Measurements from ENCODE around the gene ZRANB3. TPM values are rescaled to one million over a fixed set of nuclear protein-coding genes. Genes with fewer than 3 reads are reported as not detected.

ZRANB3 gene
- total RNA-seq, 1 experiment from 2014 or later: 15.9 TPM

DNA sequence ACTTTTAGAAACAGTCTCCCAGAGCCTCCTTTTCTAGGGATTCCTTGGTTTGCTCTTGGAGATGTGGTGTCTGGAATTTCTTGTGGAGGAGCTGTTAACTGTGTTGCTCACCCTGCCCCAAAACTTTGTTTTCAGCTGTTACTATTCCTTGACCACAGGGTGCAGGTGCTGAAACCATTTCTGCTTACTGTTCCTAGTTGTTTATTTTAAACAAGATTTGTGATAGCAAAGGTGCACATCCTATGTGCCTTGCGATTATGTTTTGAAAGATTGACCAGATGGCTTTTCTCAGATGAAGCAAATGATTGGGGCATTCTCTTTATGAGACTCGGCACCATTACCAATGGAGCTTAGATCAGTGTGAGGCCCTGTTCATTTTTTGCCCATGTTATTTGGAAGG lies 367.7 kb downstream of the ZRANB3 start (continued):
- TF ChIP-seq TEAD1 (CRISPR knock-in tag; IDR thresholded peaks at IDR 0.05) (no peak), RELA (CRISPR knock-in tag; IDR thresholded peaks at IDR 0.05; ENCODE audit: borderline replicate concordance) (no peak), ZNF138 (CRISPR knock-in tag; conservative IDR thresholded peaks at IDR 0.05) (no peak), ZNF232 (CRISPR knock-in tag; IDR thresholded peaks at IDR 0.05) (no peak), JUN (CRISPR knock-in tag; IDR thresholded peaks at IDR 0.05) (no peak)

DNA sequence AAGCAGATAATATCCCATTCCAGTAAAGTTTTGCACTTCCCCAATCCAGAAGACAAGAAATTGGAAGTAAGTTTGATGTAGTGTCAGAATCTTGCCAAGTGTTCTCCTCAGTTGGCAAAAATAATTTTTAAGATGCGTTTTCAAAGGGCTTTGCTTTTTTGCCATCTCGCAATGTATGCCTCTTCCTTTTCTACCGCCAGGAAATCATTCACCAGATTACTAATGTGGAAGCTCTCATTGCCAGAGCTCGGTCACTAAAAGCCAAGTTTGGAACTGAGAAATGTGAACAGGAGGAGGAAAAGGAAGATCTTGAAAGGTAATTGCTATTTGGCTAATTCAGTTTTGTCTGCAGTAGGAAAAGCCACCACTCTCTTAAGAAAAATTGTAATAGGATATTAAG lies 368.2 kb downstream of the ZRANB3 start:
- Mint-ChIP-seq H3K4me3 (no peak overlapping the region), H3K9me3 (no peaks in the 10 kb centered on the region), H3K36me3 (peaks cover 41% of the 10 kb centered on the region), H3K27me3 (ENCODE audit: low read depth) (no peaks in the 10 kb centered on the region), H3K4me1 (no peaks in the 10 kb centered on the region; the same call in 1 of the 2 replicates), H3K27ac (no peak overlapping the region)
- ChIA-PET POLR2A (no interaction called here), CTCF (interaction anchor here (0.9 kb wide), 1 partner anchor 159 kb away, joined by 3 read pairs; no protein-coding TSS in a partner anchor)
- DNase-seq (ENCODE audit: low spot score) (no peak), ATAC-seq (no peak)
- no peak for TF ChIP-seq NR2C2 (CRISPR knock-in tag; IDR thresholded peaks at IDR 0.05)
- TF ChIP-seq SMAD4 (CRISPR knock-in tag; IDR thresholded peaks at IDR 0.05): no peak
- TF ChIP-seq ZNF317 (CRISPR knock-in tag; IDR thresholded peaks at IDR 0.05; ENCODE audit: borderline replicate concordance, low read depth): no peak
- TF ChIP-seq ZNF138 (CRISPR knock-in tag; conservative IDR thresholded peaks at IDR 0.05): no peak

DNA sequence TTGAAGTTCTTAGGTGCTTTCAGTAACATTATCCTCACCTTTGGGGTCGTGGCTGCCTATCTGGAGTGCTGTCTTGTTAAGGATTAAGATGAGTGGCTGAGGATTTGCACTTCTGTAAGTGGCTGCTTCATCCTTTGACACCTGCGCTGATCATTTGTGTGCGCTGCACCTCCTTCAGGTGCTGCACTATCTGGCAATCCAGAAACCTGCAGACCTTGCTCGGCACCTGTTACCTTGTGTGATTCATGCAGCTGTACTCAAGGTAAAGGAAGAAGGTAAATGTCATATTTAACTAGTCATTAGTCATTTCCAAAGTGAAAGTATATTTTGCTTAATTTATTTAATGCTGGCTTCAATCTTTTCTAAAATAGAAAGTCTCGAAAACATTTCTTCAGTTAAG lies 368.6 kb downstream of the ZRANB3 start:
- no peaks in the 10 kb centered on the region for H3K9me3 Mint-ChIP-seq
- no peak for ATAC-seq
- POLR2A ChIA-PET: no interaction called here
- CTCF ChIA-PET: no interaction called here
- no peak for DNase-seq (ENCODE audit: low spot score)
- H3K27me3 Mint-ChIP-seq (ENCODE audit: low read depth): no peaks in the 10 kb centered on the region
- no peaks in the 10 kb centered on the region for H3K4me1 Mint-ChIP-seq
- H3K36me3 Mint-ChIP-seq: peaks cover 39% of the 10 kb centered on the region
- H3K27ac Mint-ChIP-seq: no peak overlapping the region
- TF ChIP-seq NR2C2 (CRISPR knock-in tag; IDR thresholded peaks at IDR 0.05): no peak
- TF ChIP-seq, protein P1, sequence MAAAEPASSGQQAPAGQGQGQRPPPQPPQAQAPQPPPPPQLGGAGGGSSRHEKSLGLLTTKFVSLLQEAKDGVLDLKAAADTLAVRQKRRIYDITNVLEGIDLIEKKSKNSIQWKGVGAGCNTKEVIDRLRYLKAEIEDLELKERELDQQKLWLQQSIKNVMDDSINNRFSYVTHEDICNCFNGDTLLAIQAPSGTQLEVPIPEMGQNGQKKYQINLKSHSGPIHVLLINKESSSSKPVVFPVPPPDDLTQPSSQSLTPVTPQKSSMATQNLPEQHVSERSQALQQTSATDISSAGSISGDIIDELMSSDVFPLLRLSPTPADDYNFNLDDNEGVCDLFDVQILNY (CRISPR knock-in tag; IDR thresholded peaks at IDR 0.05): no peak
- no peak for TF ChIP-seq RELA (CRISPR knock-in tag; IDR thresholded peaks at IDR 0.05; ENCODE audit: borderline replicate concordance)
- no peak for TF ChIP-seq JAZF1 (CRISPR knock-in tag; IDR thresholded peaks at IDR 0.05)
- H3K4me3 Mint-ChIP-seq: no peak overlapping the region

DNA sequence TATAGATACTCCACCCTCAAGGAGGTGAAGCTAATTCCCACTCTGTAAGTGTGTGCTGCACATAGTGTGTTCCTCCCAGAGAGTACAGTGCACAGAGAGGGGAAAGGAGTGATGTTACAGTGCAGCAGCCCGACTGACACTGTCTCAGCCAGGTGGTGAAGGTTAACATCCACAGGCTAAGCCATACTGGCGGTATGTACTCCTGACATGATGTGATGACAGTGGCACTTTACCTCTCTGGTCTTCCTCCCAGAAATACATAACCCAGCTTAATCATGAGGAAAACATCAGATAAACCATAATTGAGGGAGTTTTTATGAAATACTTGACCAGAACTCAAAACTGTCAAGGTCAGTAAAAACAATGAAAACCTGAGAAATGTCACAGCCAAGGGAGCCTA lies 371.8 kb downstream of the ZRANB3 start:
- no peak overlapping the region for H3K27ac Mint-ChIP-seq
- no peaks in the 10 kb centered on the region for H3K9me3 Mint-ChIP-seq
- no peak for DNase-seq (ENCODE audit: low spot score)
- H3K4me1 Mint-ChIP-seq: no peaks in the 10 kb centered on the region
- no peak overlapping the region for H3K4me3 Mint-ChIP-seq
- ChIA-PET POLR2A (no interaction called here), CTCF (no interaction called here)
- H3K36me3 Mint-ChIP-seq: peaks cover 40% of the 10 kb centered on the region
- no peak for ATAC-seq
- H3K27me3 Mint-ChIP-seq (ENCODE audit: low read depth): no peaks in the 10 kb centered on the region
- no peak for TF ChIP-seq ZNF317 (CRISPR knock-in tag; IDR thresholded peaks at IDR 0.05; ENCODE audit: borderline replicate concordance, low read depth)
- TF ChIP-seq, protein P2, sequence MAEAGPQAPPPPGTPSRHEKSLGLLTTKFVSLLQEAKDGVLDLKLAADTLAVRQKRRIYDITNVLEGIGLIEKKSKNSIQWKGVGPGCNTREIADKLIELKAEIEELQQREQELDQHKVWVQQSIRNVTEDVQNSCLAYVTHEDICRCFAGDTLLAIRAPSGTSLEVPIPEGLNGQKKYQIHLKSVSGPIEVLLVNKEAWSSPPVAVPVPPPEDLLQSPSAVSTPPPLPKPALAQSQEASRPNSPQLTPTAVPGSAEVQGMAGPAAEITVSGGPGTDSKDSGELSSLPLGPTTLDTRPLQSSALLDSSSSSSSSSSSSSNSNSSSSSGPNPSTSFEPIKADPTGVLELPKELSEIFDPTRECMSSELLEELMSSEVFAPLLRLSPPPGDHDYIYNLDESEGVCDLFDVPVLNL (CRISPR knock-in tag; IDR thresholded peaks at IDR 0.05; ENCODE audit: borderline replicate concordance, low read depth): no peak
- TF ChIP-seq ZBTB21 (CRISPR knock-in tag; IDR thresholded peaks at IDR 0.05; ENCODE audit: borderline replicate concordance): no peak
- TF ChIP-seq GRHL2 (CRISPR knock-in tag; IDR thresholded peaks at IDR 0.05; ENCODE audit: insufficient replicate concordance, severe bottlenecking): no peak
- TF ChIP-seq, protein P3, sequence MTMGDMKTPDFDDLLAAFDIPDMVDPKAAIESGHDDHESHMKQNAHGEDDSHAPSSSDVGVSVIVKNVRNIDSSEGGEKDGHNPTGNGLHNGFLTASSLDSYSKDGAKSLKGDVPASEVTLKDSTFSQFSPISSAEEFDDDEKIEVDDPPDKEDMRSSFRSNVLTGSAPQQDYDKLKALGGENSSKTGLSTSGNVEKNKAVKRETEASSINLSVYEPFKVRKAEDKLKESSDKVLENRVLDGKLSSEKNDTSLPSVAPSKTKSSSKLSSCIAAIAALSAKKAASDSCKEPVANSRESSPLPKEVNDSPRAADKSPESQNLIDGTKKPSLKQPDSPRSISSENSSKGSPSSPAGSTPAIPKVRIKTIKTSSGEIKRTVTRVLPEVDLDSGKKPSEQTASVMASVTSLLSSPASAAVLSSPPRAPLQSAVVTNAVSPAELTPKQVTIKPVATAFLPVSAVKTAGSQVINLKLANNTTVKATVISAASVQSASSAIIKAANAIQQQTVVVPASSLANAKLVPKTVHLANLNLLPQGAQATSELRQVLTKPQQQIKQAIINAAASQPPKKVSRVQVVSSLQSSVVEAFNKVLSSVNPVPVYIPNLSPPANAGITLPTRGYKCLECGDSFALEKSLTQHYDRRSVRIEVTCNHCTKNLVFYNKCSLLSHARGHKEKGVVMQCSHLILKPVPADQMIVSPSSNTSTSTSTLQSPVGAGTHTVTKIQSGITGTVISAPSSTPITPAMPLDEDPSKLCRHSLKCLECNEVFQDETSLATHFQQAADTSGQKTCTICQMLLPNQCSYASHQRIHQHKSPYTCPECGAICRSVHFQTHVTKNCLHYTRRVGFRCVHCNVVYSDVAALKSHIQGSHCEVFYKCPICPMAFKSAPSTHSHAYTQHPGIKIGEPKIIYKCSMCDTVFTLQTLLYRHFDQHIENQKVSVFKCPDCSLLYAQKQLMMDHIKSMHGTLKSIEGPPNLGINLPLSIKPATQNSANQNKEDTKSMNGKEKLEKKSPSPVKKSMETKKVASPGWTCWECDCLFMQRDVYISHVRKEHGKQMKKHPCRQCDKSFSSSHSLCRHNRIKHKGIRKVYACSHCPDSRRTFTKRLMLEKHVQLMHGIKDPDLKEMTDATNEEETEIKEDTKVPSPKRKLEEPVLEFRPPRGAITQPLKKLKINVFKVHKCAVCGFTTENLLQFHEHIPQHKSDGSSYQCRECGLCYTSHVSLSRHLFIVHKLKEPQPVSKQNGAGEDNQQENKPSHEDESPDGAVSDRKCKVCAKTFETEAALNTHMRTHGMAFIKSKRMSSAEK (CRISPR knock-in tag; IDR thresholded peaks at IDR 0.05; ENCODE audit: borderline replicate concordance): no peak
- TF ChIP-seq, protein P4, sequence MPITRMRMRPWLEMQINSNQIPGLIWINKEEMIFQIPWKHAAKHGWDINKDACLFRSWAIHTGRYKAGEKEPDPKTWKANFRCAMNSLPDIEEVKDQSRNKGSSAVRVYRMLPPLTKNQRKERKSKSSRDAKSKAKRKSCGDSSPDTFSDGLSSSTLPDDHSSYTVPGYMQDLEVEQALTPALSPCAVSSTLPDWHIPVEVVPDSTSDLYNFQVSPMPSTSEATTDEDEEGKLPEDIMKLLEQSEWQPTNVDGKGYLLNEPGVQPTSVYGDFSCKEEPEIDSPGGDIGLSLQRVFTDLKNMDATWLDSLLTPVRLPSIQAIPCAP (CRISPR knock-in tag; IDR thresholded peaks at IDR 0.05): no peak
- no peak for TF ChIP-seq ELF4 (CRISPR knock-in tag; IDR thresholded peaks at IDR 0.05; ENCODE audit: low read depth)
- no peak for TF ChIP-seq FOXP1 (CRISPR knock-in tag; IDR thresholded peaks at IDR 0.05; ENCODE audit: borderline replicate concordance)
- no peak for TF ChIP-seq CREM (CRISPR knock-in tag; IDR thresholded peaks at IDR 0.05)
- no peak for TF ChIP-seq GTF2I (CRISPR knock-in tag; conservative IDR thresholded peaks at IDR 0.05)
- no peak for TF ChIP-seq ZNF263 (CRISPR knock-in tag; IDR thresholded peaks at IDR 0.05; ENCODE audit: low read depth)
- TF ChIP-seq, protein P5, sequence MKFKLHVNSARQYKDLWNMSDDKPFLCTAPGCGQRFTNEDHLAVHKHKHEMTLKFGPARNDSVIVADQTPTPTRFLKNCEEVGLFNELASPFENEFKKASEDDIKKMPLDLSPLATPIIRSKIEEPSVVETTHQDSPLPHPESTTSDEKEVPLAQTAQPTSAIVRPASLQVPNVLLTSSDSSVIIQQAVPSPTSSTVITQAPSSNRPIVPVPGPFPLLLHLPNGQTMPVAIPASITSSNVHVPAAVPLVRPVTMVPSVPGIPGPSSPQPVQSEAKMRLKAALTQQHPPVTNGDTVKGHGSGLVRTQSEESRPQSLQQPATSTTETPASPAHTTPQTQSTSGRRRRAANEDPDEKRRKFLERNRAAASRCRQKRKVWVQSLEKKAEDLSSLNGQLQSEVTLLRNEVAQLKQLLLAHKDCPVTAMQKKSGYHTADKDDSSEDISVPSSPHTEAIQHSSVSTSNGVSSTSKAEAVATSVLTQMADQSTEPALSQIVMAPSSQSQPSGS (CRISPR knock-in tag; IDR thresholded peaks at IDR 0.05; ENCODE audit: borderline replicate concordance, low read depth): no peak
- no peak for TF ChIP-seq HMGA2 (CRISPR knock-in tag; IDR thresholded peaks at IDR 0.05)
- TF ChIP-seq ZNF232 (CRISPR knock-in tag; IDR thresholded peaks at IDR 0.05): no peak
- no peak for TF ChIP-seq TEAD4 (CRISPR knock-in tag; IDR thresholded peaks at IDR 0.05)
